HG03432 (cell line): ENCODE measurements around the gene TMEM256.

Source experiments
- ATAC-seq: cut with Tn5 transposase; IDR thresholded peaks from one replicate; pipeline ENCODE4 v1.9.1; 2021; ENCODE audit warnings: mild to moderate bottlenecking, moderate library complexity; ENCODE audit not compliant: unreplicated experiment

The TMEM256 gene

GRCh38 chr17:7403977-7404736 is at the start of gene TMEM256:
TMEM256 (minus strand) TSS chr17:7404097; CDS start chr17:7404084, 13 bp downstream.
- ATAC-seq, result peak; percentile 81

- ATAC-seq, result no peak
Observed at GRCh38 chr17:7448461-7448860, 44.6 kb upstream of the TMEM256 start.

DNA sequence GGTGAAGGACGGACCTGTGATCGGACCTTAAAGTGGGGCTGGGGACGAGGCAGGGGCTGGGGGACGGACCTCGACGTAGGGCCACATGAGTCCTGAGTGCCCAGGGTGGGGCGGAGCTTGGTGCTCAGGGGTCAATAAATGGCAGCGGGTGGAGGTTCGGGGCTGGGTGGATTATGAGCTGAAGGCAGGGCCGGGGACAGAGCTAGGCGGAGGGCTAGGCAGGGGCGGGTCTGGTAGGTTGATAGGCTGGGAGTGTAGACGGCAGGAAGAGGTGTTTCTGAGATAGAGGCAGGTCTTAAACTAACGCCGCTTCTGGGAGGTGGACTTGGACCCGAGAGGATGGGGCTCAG is 41.7 kb upstream of the TMEM256 start:
- ATAC-seq, result no peak

GRCh38 chr17:7444682-7445618 is 41.1 kb upstream of the TMEM256 start, which contains the start of gene CHRNB1:
CHRNB1 (plus strand) TSS chr17:7445061; CDS start chr17:7445128, 67 bp downstream.
- no peak for ATAC-seq

DNA sequence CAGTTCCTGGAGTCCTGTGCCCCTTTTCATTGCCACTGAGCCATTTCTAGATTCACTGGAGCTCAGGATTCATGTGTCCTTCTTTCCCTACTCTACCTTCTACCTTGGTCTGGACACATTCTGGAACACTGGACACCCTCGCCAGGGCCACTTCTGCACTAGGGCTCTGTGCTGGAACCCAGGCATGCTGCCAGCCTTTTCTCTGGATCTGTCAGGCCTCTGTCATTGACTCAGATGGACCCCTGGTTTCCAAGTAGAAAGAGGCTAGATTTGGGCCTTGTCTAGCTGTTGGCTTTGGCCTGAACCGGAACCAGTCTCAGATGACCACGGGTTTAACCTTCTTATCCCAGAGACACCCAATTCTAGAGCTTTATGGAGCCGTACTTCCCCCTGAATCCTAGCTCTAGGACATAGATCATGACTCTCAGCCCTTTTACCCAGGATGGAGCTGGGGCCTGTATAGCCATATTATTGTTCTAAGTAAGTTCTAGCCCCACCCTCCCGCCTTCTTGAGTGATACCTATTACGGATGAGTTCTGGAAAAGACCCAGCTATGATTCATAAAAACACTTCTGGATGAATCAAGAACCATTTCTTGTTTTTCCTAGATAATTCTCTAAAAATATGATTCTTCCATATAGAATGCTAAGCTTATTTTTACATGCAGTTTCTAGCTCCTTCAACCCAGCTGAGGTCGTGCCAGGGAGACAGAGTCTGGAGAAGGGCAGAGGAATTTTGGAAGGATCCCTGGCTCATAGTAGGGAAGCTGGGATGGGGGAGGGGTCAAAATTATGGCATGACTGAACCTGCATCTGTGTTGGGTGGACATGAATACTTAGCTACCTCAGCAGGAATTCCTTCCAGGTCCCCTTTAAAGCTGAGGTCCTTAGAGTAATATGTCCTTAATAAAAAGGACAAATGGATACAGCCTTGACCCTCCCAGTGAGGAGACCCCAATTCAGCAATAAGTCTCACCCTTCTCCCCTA is 39.9 kb upstream of the TMEM256 start:
- no peak for ATAC-seq

- ATAC-seq, result no peak
Observed at GRCh38 chr17:7442142-7442541, 38.2 kb upstream of the TMEM256 start.

DNA sequence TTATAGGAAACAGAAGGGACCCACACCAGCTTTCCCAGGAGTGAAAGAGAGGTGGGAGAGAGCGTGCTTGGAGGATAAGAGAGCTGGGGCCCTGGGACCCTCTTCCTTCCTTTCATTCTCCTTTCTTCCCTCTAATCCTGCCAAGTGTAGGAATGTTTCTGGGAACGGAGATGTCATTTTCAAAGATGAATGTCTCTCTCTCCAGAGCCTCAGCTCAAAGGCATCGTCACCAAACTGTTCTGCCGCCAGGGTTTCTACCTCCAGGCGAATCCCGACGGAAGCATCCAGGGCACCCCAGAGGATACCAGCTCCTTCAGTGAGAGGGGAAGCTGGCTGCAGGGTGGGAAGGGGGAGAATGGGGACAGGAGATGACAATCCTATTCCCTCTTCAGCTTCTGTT is 37.4 kb upstream of the TMEM256 start:
- ATAC-seq, result no peak

GRCh38 chr17:7440834-7441195 is 36.9 kb upstream of the TMEM256 start:
- ATAC-seq, result no peak

- no peak for ATAC-seq
Observed at GRCh38 chr17:7440113-7440833, 36.4 kb upstream of the TMEM256 start.

GRCh38 chr17:7439462-7440112 is 35.7 kb upstream of the TMEM256 start, which contains the start of gene FGF11:
FGF11 (plus strand) TSS chr17:7439512; CDS start chr17:7439621, 109 bp downstream.
- ATAC-seq, result no peak

GRCh38 chr17:7438656-7439460 is 35.0 kb upstream of the TMEM256 start:
- no peak for ATAC-seq

GRCh38 chr17:7437950-7438614 is 34.2 kb upstream of the TMEM256 start:
- no peak for ATAC-seq

DNA sequence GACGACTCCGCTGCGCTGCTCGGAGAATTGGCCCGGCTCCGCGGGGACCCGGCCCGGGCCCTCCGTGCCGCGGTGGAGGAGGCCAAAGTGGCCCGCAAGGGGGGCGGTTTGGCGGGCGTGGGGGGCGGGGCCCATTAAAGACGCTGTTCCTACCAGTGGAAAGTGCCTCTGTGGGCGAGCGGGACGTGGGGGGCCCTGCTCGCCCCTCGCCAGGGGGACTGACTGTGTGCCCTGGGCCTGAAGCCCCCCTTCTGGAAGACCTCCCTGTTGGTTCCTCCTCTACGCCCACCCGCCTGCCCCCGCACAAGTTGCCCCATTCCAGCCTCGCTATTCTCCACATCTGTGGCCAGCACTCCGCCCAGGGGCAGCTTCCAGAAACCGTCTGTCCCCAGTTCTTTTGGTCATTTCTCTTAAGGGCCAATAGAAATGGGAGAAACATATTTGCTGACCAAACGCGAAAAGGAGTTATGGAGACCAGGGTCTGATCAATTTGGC is 33.5 kb upstream of the TMEM256 start:
- no peak for ATAC-seq

GRCh38 chr17:7436556-7437368 is 32.9 kb upstream of the TMEM256 start:
- ATAC-seq, result no peak

DNA sequence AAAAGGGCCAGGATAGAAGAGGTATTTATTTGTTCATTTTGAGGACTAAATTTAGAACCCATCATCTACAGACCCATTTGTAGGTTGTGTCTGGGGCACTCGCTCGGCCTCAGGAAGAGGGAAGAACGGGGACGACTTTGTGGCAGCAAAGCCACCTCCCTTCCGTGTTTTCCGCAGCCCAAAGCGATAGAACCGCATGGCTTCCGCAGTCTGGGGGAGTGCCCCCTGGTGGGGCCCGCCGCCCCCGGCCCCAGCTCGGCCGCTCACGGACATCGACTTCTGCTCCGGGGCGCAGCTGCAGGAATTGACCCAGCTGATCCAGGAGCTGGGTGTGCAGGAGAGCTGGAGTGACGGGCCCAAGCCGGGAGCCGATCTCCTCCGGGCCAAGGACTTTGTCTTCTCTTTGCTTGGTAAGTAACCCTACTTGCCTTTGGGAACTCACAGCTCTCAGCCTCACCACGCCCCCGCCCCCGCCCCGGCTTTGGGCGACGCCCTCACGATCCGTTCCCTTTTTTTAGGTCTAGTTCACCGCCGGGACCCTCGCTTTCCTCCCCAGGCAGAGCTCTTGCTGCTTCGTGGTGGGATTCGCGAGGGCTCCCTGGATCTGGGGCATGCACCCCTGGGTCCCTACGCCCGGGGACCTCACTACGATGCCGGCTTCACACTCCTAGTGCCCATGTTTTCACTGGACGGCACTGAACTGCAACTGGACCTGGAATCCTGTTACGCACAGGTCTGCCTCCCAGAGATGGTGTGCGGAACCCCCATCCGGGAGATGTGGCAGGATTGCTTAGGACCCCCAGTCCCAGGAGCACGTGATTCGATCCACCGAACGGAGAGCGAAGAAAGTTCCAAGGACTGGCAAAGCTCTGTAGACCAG is 32.0 kb upstream of the TMEM256 start:
- ATAC-seq, result peak; percentile 23

GRCh38 chr17:7432296-7432695 is 28.4 kb upstream of the TMEM256 start:
- ATAC-seq, result no peak
